HTR-8/SVneo (cell line): ENCODE measurements around the gene SEMA4A.
A peak's percentile ranks its signal among the peaks of the same experiment; 100 is the strongest.

Source experiments
- DNase-seq: peaks from one replicate; pipeline ENCODE4 v3.0.0; 2011; ENCODE audit warnings: low spot score, mixed read lengths; ENCODE audit not compliant: insufficient read length
- FAIRE-seq: peaks from 2 replicates; lab custom pipeline; 2011; peaks lifted over from hg19 to GRCh38; lab: Jason Lieb, UNC

The SEMA4A gene

GRCh38 chr1:156134716-156135435, 18.5 kb upstream of the SEMA4A start:
- FAIRE-seq (no peak), DNase-seq (no peak)

DNA sequence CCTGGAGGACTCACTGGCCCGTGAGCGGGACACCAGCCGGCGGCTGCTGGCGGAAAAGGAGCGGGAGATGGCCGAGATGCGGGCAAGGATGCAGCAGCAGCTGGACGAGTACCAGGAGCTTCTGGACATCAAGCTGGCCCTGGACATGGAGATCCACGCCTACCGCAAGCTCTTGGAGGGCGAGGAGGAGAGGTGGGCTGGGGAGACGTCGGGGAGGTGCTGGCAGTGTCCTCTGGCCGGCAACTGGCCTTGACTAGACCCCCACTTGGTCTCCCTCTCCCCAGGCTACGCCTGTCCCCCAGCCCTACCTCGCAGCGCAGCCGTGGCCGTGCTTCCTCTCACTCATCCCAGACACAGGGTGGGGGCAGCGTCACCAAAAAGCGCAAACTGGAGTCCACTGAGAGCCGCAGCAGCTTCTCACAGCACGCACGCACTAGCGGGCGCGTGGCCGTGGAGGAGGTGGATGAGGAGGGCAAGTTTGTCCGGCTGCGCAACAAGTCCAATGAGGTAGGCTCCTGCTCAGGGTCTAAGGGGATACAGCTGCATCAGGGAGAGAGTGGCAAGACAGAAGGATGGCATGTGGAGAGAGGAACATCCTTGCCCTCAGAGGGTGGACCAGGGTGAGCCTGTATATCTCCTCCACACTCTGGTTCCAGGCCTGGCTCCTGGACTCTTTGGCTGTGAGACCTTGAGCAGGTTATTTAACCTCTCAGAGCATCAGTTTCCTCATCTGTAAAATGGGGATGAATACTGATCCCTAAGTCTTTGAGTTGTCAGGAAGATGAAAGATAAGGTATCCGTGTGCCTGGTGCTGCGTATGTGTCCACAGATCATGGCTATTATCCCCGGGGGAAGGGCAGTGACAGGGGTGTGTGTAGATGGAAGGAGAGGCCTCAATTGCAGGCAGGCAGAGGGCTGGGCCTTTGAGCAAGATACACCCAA, 17.2 kb upstream of the SEMA4A start:
- FAIRE-seq (no peak), DNase-seq (no peak)

DNA sequence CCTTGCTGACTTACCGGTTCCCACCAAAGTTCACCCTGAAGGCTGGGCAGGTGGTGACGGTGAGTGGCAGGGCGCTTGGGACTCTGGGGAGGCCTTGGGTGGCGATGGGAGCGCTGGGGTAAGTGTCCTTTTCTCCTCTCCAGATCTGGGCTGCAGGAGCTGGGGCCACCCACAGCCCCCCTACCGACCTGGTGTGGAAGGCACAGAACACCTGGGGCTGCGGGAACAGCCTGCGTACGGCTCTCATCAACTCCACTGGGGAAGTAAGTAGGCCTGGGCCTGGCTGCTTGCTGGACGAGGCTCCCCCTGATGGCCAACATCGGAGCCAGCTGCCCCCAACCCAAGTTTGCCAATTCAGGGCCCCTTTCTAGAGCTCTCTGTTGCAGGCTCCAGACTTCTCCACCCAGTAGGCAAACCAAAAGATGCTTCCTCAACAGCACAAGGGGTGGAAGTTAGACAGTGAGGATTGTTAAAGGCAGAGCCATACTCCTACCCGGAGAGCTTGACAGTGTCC, 16.4 kb upstream of the SEMA4A start:
- DNase-seq (no peak), FAIRE-seq (no peak)

GRCh38 chr1:156138458-156138867, 14.9 kb upstream of the SEMA4A start:
- no peak for DNase-seq
- FAIRE-seq = no peak

GRCh38 chr1:156140879-156141707, 12.3 kb upstream of the SEMA4A start:
- no peak for DNase-seq
- no peak for FAIRE-seq

DNA sequence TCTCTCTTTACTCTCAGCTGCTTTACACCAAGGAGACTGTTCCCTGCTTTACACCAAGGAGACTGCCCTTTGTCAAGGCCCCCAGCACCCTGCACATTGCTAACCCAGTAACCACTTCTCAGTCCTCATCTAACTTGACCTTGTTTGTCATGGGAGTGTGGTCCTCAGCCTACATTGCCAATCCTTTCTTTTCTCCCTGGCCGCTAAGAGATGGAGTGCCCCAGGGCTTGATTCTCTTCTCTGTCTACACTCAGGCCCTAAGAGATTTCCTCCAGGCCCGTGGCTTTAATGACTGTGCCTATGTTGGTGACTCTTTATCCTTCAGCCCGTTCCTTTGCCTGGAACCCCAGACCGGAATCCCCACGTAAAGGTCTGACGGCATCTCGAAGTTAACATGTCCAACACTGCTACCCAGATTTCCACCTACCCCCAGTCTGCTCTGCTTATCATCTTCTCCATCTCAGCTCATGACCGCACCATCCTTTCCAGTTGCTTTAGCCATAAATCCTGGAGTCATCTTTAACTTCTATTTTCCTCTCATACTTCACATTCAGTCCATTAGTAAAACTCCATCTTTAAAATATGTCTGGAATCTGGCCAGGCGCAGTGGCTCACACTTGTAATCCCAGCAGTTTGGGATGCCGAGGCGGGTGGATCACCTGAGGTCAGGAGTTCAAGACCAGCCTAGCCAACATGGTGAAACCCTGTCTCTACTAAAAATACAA, 9.5 kb upstream of the SEMA4A start:
- DNase-seq = no peak

DNA sequence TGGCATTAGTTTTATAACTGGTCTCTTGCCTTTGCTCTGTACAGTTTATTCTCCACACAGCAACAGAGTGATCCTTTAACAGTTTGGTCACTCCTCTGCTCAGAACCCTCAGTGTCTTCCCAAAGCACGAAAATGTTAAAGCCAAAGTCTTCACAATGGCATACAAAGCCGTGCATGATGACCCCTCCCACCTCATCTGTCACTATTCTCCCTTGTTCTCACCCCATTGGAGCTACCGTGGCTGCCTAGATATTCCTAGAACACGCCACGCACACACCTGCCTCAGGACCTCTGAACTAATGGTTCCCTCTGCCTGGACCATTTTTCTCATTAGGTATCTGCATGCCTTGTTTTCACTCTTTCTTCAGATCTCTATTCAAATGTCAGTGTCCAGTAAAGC, 8.6 kb upstream of the SEMA4A start:
- FAIRE-seq = no peak

More for the DNA sequence above, 9.5 kb upstream of the SEMA4A start:
- FAIRE-seq = no peak

GRCh38 chr1:156145650-156146019, 7.8 kb upstream of the SEMA4A start:
- no peak for DNase-seq

More for the DNA sequence above, 8.6 kb upstream of the SEMA4A start:
- DNase-seq = no peak

DNA sequence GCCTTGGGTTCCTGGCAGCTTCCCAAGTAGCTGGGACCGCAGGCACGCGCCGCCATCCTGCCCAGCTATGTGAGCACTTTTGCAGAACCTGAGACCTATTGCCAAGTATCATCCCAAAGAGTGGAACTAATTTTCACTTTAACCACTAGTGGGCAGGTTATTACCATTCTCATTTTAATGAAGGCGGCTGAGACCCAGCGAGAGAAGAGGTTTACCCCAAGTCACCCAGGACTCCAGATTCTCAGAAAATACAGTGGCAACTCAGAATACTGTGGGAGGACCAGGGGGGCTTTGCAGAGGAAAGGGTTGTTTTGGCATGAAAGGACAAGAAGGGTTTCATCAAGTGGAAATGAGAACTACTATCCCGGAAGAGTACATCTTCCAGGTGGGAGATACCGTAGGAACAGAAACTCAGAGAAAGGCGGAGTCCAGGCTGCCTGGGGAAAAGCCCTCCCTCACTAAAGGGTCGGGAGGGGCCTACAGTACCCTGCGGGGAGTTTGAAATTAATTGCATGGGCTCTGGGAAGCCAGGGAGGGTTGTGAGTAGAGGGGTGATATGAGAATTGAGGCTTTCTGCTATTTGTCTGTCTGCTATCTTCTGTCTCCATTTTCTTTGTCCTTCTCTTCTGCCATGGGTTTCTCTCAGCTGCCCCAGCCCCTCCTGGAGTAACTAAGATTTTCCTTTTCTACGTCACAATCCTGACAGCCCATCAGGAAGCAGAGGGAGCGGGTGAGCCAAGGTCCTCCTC, 7.2 kb upstream of the SEMA4A start:
- FAIRE-seq (no peak), DNase-seq (peak; percentile 77)

More at GRCh38 chr1:156145650-156146019, 7.8 kb upstream of the SEMA4A start:
- FAIRE-seq = no peak

GRCh38 chr1:156146769-156147405, 6.5 kb upstream of the SEMA4A start:
- no peak for FAIRE-seq
- no peak for DNase-seq

DNA sequence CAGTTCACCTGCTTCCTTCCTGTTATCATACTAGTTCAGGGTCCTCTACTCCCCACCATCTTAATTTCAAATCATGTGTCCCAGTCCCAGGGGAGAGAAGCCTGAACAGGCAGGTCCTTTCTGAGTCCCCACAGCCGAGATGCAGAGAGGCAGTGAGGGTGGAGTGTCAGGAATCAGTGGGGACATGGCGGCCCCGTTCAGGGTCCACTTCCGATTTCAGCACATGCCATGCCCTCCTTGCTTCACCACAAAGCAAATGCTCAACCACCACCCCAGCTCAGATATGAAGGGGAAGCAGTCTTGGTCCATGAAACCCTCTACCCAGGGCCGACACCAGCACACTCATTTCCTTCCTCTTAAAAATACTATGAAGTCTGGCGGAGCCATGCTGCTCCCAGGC, 5.2 kb upstream of the SEMA4A start:
- no peak for DNase-seq
- FAIRE-seq = no peak

DNA sequence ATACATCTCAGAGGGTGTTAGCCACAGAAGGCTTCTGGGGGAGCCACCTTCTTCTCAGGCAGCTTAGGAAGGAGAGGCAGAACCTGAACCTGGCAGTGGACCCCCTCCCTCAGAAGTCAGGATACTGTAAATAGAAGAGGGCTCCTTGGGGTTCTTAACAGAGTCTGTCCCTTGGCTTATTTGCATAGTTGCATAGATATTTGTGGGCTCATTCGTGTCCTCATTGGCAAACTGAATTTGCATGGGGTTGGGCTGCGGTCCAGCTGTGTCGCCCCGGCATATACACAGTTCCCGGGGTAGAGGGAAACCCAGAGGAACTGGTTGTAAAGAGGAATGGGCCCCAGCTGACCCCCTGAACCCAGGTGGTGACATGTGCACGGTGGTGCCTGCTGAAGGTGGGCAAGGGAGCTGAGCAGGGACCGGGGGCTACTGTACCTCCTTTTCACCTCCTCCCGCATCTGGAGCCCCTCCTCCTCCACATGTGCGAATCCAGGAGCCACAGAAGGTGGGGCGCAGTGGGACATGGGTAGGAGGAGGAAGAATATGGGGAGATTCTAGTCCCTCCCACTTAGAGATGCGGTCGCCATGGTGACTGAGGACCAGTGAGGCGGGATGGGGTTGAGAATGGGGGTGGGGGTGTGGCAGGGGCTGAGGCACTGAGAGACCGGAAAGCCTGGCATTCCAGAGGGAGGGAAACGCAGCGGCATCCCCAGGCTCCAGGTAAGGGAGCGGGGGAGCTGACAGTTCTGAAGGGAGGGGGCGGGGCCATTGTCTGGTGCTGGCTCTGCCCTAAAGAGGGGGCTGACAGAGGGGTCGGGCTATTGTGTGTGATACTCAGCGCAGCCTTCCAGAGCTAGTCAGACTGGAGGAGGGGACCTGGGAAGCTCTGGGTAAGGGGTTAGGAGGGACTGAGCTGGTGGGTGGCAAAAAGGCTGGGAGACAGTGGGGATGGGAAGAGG, 3.7 kb upstream of the SEMA4A start:
- FAIRE-seq (no peak), DNase-seq (no peak)

DNA sequence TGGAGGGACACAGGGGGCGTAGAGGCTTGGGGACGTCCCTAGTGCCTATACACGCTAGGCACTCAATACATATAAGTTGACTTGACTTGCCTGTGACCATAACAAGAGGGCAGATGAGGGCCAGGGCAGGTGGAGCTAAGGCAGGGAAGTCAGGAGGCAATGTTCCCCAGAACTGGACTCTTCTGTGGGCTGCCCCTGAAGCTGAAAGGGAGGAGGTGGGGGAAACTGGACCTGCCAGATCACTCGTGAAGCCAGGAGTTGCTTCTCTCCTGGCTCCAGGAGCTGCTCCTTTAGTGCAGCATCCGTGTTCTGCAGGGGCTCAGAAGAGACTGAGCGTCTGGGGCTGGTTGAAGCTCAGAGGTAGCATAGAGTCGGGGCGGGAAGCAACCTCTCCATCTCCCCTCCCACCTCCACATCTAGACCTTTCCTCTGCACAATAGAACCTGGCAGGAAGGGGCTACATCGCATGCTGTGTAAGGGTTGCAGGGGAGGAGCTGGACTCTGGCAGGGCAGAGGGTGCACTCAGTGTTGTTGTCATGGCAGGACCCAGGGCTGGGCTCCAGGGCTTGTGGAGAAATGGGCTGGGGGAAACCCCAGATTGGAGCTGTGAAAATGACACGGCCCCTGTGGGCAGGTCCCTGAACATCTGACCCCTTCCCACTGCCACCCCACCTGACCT, 2.9 kb upstream of the SEMA4A start:
- FAIRE-seq (no peak), DNase-seq (no peak)

- FAIRE-seq (no peak), DNase-seq (no peak)
Observed at GRCh38 chr1:156151093-156151688, 2.2 kb upstream of the SEMA4A start.

GRCh38 chr1:156152628-156153027, 757 bp upstream of the SEMA4A start:
- DNase-seq = no peak
- FAIRE-seq = no peak

DNA sequence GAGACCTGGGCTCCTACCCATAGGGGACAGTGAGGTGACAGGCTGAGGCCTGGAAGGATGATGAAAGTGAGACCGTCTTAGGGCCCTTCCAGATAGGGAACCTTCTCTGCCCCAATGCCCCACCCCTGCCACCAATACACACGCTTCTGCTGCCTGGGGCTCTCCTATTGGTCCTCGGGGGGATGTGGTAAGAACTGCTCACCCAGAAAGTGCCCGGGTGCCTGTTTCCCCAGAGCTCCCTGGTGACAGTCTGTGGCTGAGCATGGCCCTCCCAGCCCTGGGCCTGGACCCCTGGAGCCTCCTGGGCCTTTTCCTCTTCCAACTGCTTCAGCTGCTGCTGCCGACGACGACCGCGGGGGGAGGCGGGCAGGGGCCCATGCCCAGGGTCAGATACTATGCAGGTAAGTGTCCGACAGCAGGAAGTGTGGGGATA, 948 bp downstream of the SEMA4A start:
- FAIRE-seq = no peak

More for the DNA sequence above, 948 bp downstream of the SEMA4A start:
- DNase-seq = no peak
